ENCODE data around the gene SLC38A9. TPM values are rescaled to one million over a fixed set of nuclear protein-coding genes. Genes with fewer than 3 reads are reported as not detected.

Gene SLC38A9
- total and polyA plus RNA-seq, 9 of the 15 experiments (the other 6 are each of a cell fraction or from before 2014, with no cell fraction given): 14.0 to 34.5 (median 20.7) TPM

- TF ChIP-seq ZNF444 (CRISPR knock-in tag; IDR thresholded peaks at IDR 0.05) (no peak), ZNF586 (CRISPR knock-in tag; conservative IDR thresholded peaks at IDR 0.05) (no peak), YY1 (IDR thresholded peaks at IDR 0.05; ENCODE audit: borderline replicate concordance in 1 of 3, control insufficient read depth in 1 of 3, extremely low read depth in 1 of 3, insufficient read depth in 3 of 3, insufficient read length in 1 of 3, insufficient replicate concordance in 2 of 3, low read depth in 1 of 3, low read length in 2 of 3) (no peak), BDP1 (IDR thresholded peaks at IDR 0.05; ENCODE audit: insufficient read depth, insufficient read length) (no peak), TGIF2 (CRISPR knock-in tag; IDR thresholded peaks at IDR 0.05) (no peak), TCF3 (CRISPR knock-in tag; IDR thresholded peaks at IDR 0.05) (no peak), MBD2 (IDR thresholded peaks at IDR 0.05; ENCODE audit: borderline replicate concordance, low read depth) (no peak), PURB (CRISPR knock-in tag; IDR thresholded peaks at IDR 0.05; ENCODE audit: low read depth) (no peak), PTBP1 (IDR thresholded peaks at IDR 0.05; ENCODE audit: low read depth, low read length) (no peak), SAP30 (IDR thresholded peaks at IDR 0.05; ENCODE audit: borderline replicate concordance, insufficient read depth, low read depth, low read length, poor library complexity, severe bottlenecking) (no peak), CCNT2 (IDR thresholded peaks at IDR 0.05; ENCODE audit: borderline replicate concordance, extremely low read depth, insufficient read length, low read depth, low read length) (no peak), CSDE1 (IDR thresholded peaks at IDR 0.05) (no peak), MXD1 (CRISPR knock-in tag; IDR thresholded peaks at IDR 0.05; ENCODE audit: borderline replicate concordance, poor library complexity, severe bottlenecking) (no peak)
- ChIA-PET CTCF (ENCODE audit: low intra/inter-chr PET ratio) (no interaction called here), POLR2A (interaction anchor here (1.0 to 1.4 kb wide), 2 partner anchors 14 to 20 kb away, joined by 3 to 4 read pairs; no protein-coding TSS in a partner anchor)
- H3K4me1 ChIP-seq (replicated peaks in 1 of 2; ENCODE audit: control insufficient read depth in 2 of 2, insufficient read depth in 2 of 2, low read length in 2 of 2): no peaks in the 10 kb centered on the region; a peak in 1 of 5 replicates
- H3K27me3 ChIP-seq (ENCODE audit: control insufficient read depth in 2 of 2, insufficient read depth in 2 of 2, low read length in 2 of 2): peaks cover 7 to 26% of the 10 kb centered on the region in 2 experiments; a peak in 4 of 5 replicates
- WGBS (ENCODE audit: insufficient coverage, low coverage, missing lambda C conversion rate): 4% methylated on average over 8 of the region's 8 CpGs
- no peaks in the 10 kb centered on the region for H3K79me2 ChIP-seq (ENCODE audit: control insufficient read depth, insufficient read depth, low read length)
- H3K27ac ChIP-seq (ENCODE audit: extremely low read depth, low read depth, low read length): no peak overlapping the region
- ATAC-seq (no peak), FAIRE-seq (no peak), DNase-seq (ENCODE audit: extremely low read depth in 1 of 4, low spot score in 3 of 4) (no peak)
- no peaks in the 10 kb centered on the region for H3K9me1 ChIP-seq (ENCODE audit: control insufficient read depth, insufficient read depth, low read length)
- no peak overlapping the region for H2AFZ ChIP-seq (ENCODE audit: low read depth, low read length)
- H3K36me3 ChIP-seq (ENCODE audit: control insufficient read depth, insufficient read depth, low read length): no peaks in the 10 kb centered on the region
- no peaks in the 10 kb centered on the region for H3K9me3 ChIP-seq (replicated peaks; ENCODE audit: control insufficient read depth, insufficient read depth, low read depth, low read length)
- no peak overlapping the region for H3K4me2 ChIP-seq (ENCODE audit: insufficient read depth, low read length)
- H3K4me3 ChIP-seq: no peak overlapping the region
- H3K9ac ChIP-seq (ENCODE audit: insufficient read depth in 1 of 2, low read depth in 2 of 2, low read length in 2 of 2): no peak overlapping the region
- no peaks in the 10 kb centered on the region for H4K20me1 ChIP-seq (replicated peaks; ENCODE audit: control insufficient read depth, insufficient read depth, low read length)
- no TSS peak for BruUV-seq (replicated peaks)
- intact Hi-C loops (cut with micrococcal nuclease): no loop called here
- in situ Hi-C loops (cut with MboI): no loop called here
These were observed 112.7 kb downstream of the SLC38A9 start for GRCh38 chr5:55599148-55600050.
